Lower leg skin (tissue), 3 donors: Measurements from ENCODE around the gene RAB17.

ENCODE experiments used
- CTCF ChIP-seq, 3 donors: fragments of 450-650 bp; IDR thresholded peaks; one replicate each; pipeline ENCODE4 v1.5.1; 2016; ENCODE audit warnings: antibody characterized with exemption in 3 of 3, mild to moderate bottlenecking in 3 of 3, moderate library complexity in 2 of 3
- POLR2A ChIP-seq, 2 donors: fragments of 450-650 bp; IDR thresholded peaks; one replicate each; pipeline ENCODE4 v1.6.1; 2016 to 2017; ENCODE audit warnings: antibody characterized with exemption in 2 of 2, mild to moderate bottlenecking in 1 of 2, moderate library complexity in 1 of 2

- no peak for TF ChIP-seq POLR2A (IDR thresholded peaks at IDR 0.05)
- no peak for TF ChIP-seq CTCF (IDR thresholded peaks at IDR 0.05)
Observed at GRCh38 chr2:237525559-237526157, 64.9 kb downstream of the RAB17 start.
